Astrocyte (in vitro differentiated cells and primary cell): ENCODE data around the gene STMN3. TPM values are rescaled to one million over a fixed set of nuclear protein-coding genes. Genes with fewer than 3 reads are reported as not detected.

ENCODE experiments used
- DNase-seq: peaks from one replicate; pipeline ENCODE4 v3.0.0-alpha.2; 2010; ENCODE audit warnings: low read depth
- FAIRE-seq: peaks from 2 replicates; lab custom pipeline; 2011; peaks lifted over from hg19 to GRCh38; lab: Jason Lieb, UNC
- H2AFZ ChIP-seq: 2 replicates; pipeline ENCODE4 v1.6.0; 2012; ENCODE audit warnings: low read depth, low read length, inconsistent platforms
- H3K27ac ChIP-seq: 2 replicates; pipeline ENCODE4 v1.5.1; 2011; ENCODE audit warnings: low read depth, low read length, inconsistent platforms
- H3K27me3 ChIP-seq: 2 replicates; pipeline ENCODE4 v1.6.0; 2011; ENCODE audit warnings: low read length, inconsistent platforms; ENCODE audit not compliant: insufficient read depth
- H3K36me3 ChIP-seq: 2 replicates; pipeline ENCODE4 v1.5.1; 2011; ENCODE audit warnings: low read length, inconsistent platforms; ENCODE audit not compliant: insufficient read depth
- H3K4me1 ChIP-seq: 2 replicates; pipeline ENCODE4 v1.5.1; 2011; ENCODE audit warnings: low read length, inconsistent platforms; ENCODE audit not compliant: insufficient read depth
- H3K4me2 ChIP-seq: 2 replicates; pipeline ENCODE4 v1.6.0; 2012; ENCODE audit warnings: low read length, inconsistent platforms
- H3K4me3 ChIP-seq: 2 replicates; pipeline ENCODE4 v1.5.1; 2011; ENCODE audit warnings: low read depth, mild to moderate bottlenecking, low read length, inconsistent platforms; ENCODE audit not compliant: insufficient read depth
- H3K79me2 ChIP-seq: 2 replicates; pipeline ENCODE4 v1.6.0; 2012; ENCODE audit warnings: mild to moderate bottlenecking, low read length, inconsistent platforms; ENCODE audit not compliant: insufficient read depth
- H3K9ac ChIP-seq: 2 replicates; pipeline ENCODE4 v1.6.0; 2012; ENCODE audit warnings: mild to moderate bottlenecking, low read length, inconsistent platforms
- H3K9me3 ChIP-seq: 2 replicates; pipeline ENCODE4 v1.5.1; 2012; ENCODE audit warnings: low read depth, mild to moderate bottlenecking, low read length, inconsistent platforms; ENCODE audit not compliant: insufficient read depth
- H4K20me1 ChIP-seq: 2 replicates; pipeline ENCODE4 v1.6.0; 2012; ENCODE audit warnings: low read length, inconsistent platforms; ENCODE audit not compliant: insufficient read depth
- H3K27ac Mint-ChIP-seq: one replicate; pipeline ENCODE4 v1.8.0; 2021; ENCODE audit warnings: mild to moderate bottlenecking, mixed read lengths; ENCODE audit not compliant: unreplicated experiment
- H3K27me3 Mint-ChIP-seq: one replicate; pipeline ENCODE4 v1.8.0; 2021; ENCODE audit warnings: low read depth, mixed read lengths; ENCODE audit not compliant: unreplicated experiment
- H3K36me3 Mint-ChIP-seq: one replicate; pipeline ENCODE4 v1.8.0; 2021; ENCODE audit warnings: low read depth, mixed read lengths; ENCODE audit not compliant: unreplicated experiment
- H3K4me1 Mint-ChIP-seq: one replicate; pipeline ENCODE4 v1.8.0; 2021; ENCODE audit warnings: low read depth, mixed read lengths; ENCODE audit not compliant: unreplicated experiment
- H3K4me3 Mint-ChIP-seq: one replicate; pipeline ENCODE4 v1.8.0; 2021; ENCODE audit warnings: mild to moderate bottlenecking, moderate library complexity, mixed read lengths; ENCODE audit not compliant: unreplicated experiment
- H3K9me3 Mint-ChIP-seq: one replicate; pipeline ENCODE4 v1.8.0; 2021; ENCODE audit warnings: mild to moderate bottlenecking, mixed read lengths; ENCODE audit not compliant: unreplicated experiment
- CTCF ChIP-seq: IDR thresholded peaks from 2 replicates; pipeline ENCODE4 v1.5.1; 2011; ENCODE audit warnings: low read depth, mild to moderate bottlenecking, inconsistent platforms, low read length, moderate library complexity; ENCODE audit not compliant: insufficient read depth
- EZH2 ChIP-seq: IDR thresholded peaks from 2 replicates; pipeline ENCODE4 v1.6.1; 2012; ENCODE audit warnings: mild to moderate bottlenecking, low read length, inconsistent platforms; ENCODE audit not compliant: insufficient read depth
- total RNA-seq: library from RNA; stranded (reverse); gene quantifications from 2 replicates; pipeline ENCODE4 v1.2.1, GENCODE V29; 2021

STMN3 gene
- total RNA-seq, 1 donor from 2014 or later = 30.7 TPM

GRCh38 chr20:63699466-63700198, 46.4 kb upstream of the STMN3 start:
- Histone ChIP-seq H4K20me1 (no peaks in the 10 kb centered on the region), H3K27ac (peak overlapping the region; percentile 87), H3K79me2 (peaks cover 24% of the 10 kb centered on the region), H3K36me3 (no peaks in the 10 kb centered on the region), H3K4me1 (peaks cover 36% of the 10 kb centered on the region), H3K4me3 (no peak overlapping the region), H3K4me2 (peak overlapping the region; percentile 82), H3K9me3 (no peaks in the 10 kb centered on the region), H2AFZ (no peak overlapping the region), H3K27me3 (no peaks in the 10 kb centered on the region), H3K9ac (peak overlapping the region; percentile 72)
- H3K27ac Mint-ChIP-seq = peak overlapping the region; percentile 72
- H3K9me3 Mint-ChIP-seq = no peaks in the 10 kb centered on the region
- H3K4me3 Mint-ChIP-seq = no peak overlapping the region
- DNase-seq (no peak), FAIRE-seq (no peak)
- no peaks in the 10 kb centered on the region for H3K27me3 Mint-ChIP-seq
- no peak for TF ChIP-seq EZH2
- no peak for TF ChIP-seq CTCF
- H3K36me3 Mint-ChIP-seq = peaks cover 2% of the 10 kb centered on the region
- peaks cover 6% of the 10 kb centered on the region for H3K4me1 Mint-ChIP-seq

GRCh38 chr20:63698739-63699465, 45.7 kb upstream of the STMN3 start:
- H3K9me3 Mint-ChIP-seq = no peaks in the 10 kb centered on the region
- H3K36me3 Mint-ChIP-seq = peaks cover 2% of the 10 kb centered on the region
- Histone ChIP-seq H3K9ac (peak overlapping the region; percentile 72), H3K4me2 (peak overlapping the region; percentile 82), H3K9me3 (no peaks in the 10 kb centered on the region), H2AFZ (no peak overlapping the region), H3K79me2 (peaks cover 21% of the 10 kb centered on the region), H4K20me1 (no peaks in the 10 kb centered on the region), H3K4me3 (no peak overlapping the region), H3K27me3 (no peaks in the 10 kb centered on the region), H3K4me1 (peaks cover 36% of the 10 kb centered on the region), H3K27ac (peak overlapping the region; percentile 87), H3K36me3 (no peaks in the 10 kb centered on the region)
- DNase-seq (peak; percentile 86), FAIRE-seq (peak; percentile 45)
- H3K4me1 Mint-ChIP-seq = peaks cover 6% of the 10 kb centered on the region
- no peak overlapping the region for H3K4me3 Mint-ChIP-seq
- H3K27ac Mint-ChIP-seq = peak overlapping the region; percentile 78
- TF ChIP-seq EZH2 = no peak
- no peak for TF ChIP-seq CTCF
- no peaks in the 10 kb centered on the region for H3K27me3 Mint-ChIP-seq
